ENCODE data around the gene PLOD3. TPM values are rescaled to one million over a fixed set of nuclear protein-coding genes. Genes with fewer than 3 reads are reported as not detected.
"Not testable (repeated sequence)": the region's sequence is repeated elsewhere in the genome, so short reads cannot be mapped to it uniquely, and the experiment has no call there.

PLOD3 gene
- total RNA-seq, 2 donors from 2014 or later, result 39.0 to 44.7 TPM

GRCh38 chr7:101199522-101199921, 17.9 kb downstream of the PLOD3 start:
- H3K27ac Mint-ChIP-seq; ATAC-seq; H3K36me3 Mint-ChIP-seq (ENCODE audit: low read depth); H3K4me3 Mint-ChIP-seq; DNase-seq; H3K4me1 Mint-ChIP-seq; H3K9me3 ChIP-seq (ENCODE audit: control insufficient read depth, low read length, poor library complexity, severe bottlenecking): not testable (repeated sequence)
- peaks cover 26% of the 10 kb centered on the region for H3K27me3 Mint-ChIP-seq

GRCh38 chr7:101198476-101198875, 18.9 kb downstream of the PLOD3 start:
- Mint-ChIP-seq H3K4me3 (no peak overlapping the region), H3K4me1 (peaks cover 6% of the 10 kb centered on the region), H3K27ac (no peak overlapping the region), H3K36me3 (ENCODE audit: low read depth) (peaks cover 2% of the 10 kb centered on the region), H3K27me3 (peaks cover 26% of the 10 kb centered on the region)
- ATAC-seq (no peak), DNase-seq (no peak)
- H3K9me3 ChIP-seq (ENCODE audit: control insufficient read depth, low read length, poor library complexity, severe bottlenecking), result no peaks in the 10 kb centered on the region

- DNase-seq (no peak), ATAC-seq (no peak)
- H3K4me1 Mint-ChIP-seq, result peaks cover 6% of the 10 kb centered on the region
- H3K27ac Mint-ChIP-seq, result no peak overlapping the region
- peaks cover 24% of the 10 kb centered on the region for H3K27me3 Mint-ChIP-seq
- peaks cover 2% of the 10 kb centered on the region for H3K36me3 Mint-ChIP-seq (ENCODE audit: low read depth)
- H3K4me3 Mint-ChIP-seq, result no peak overlapping the region
- H3K9me3 ChIP-seq (ENCODE audit: control insufficient read depth, low read length, poor library complexity, severe bottlenecking), result no peaks in the 10 kb centered on the region
Measured at GRCh38 chr7:101197991-101198390, 19.4 kb downstream of the PLOD3 start.

GRCh38 chr7:101195884-101196283, 21.5 kb downstream of the PLOD3 start:
- H3K9me3 ChIP-seq (ENCODE audit: control insufficient read depth, low read length, poor library complexity, severe bottlenecking), result no peaks in the 10 kb centered on the region
- no peak for DNase-seq
- no peak for ATAC-seq
- H3K27ac Mint-ChIP-seq, result no peak overlapping the region
- peaks cover 2% of the 10 kb centered on the region for H3K36me3 Mint-ChIP-seq (ENCODE audit: low read depth)
- peaks cover under 1% of the 10 kb centered on the region for H3K4me1 Mint-ChIP-seq
- H3K27me3 Mint-ChIP-seq, result peaks cover 10% of the 10 kb centered on the region
- no peak overlapping the region for H3K4me3 Mint-ChIP-seq

- Mint-ChIP-seq H3K4me3 (no peak overlapping the region), H3K27me3 (peaks cover 22% of the 10 kb centered on the region), H3K36me3 (ENCODE audit: low read depth) (peaks cover 2% of the 10 kb centered on the region), H3K27ac (no peak overlapping the region), H3K4me1 (peaks cover 2% of the 10 kb centered on the region)
- no peak for DNase-seq
- H3K9me3 ChIP-seq (ENCODE audit: control insufficient read depth, low read length, poor library complexity, severe bottlenecking), result no peaks in the 10 kb centered on the region
- no peak for ATAC-seq
Measured at GRCh38 chr7:101189109-101189508, 28.3 kb downstream of the PLOD3 start.

- Mint-ChIP-seq H3K4me3 (no peak overlapping the region), H3K27ac (no peak overlapping the region), H3K27me3 (peaks cover 31% of the 10 kb centered on the region), H3K36me3 (ENCODE audit: low read depth) (peaks cover 3% of the 10 kb centered on the region), H3K4me1 (peaks cover 2% of the 10 kb centered on the region)
- no peak for ATAC-seq
- no peaks in the 10 kb centered on the region for H3K9me3 ChIP-seq (ENCODE audit: control insufficient read depth, low read length, poor library complexity, severe bottlenecking)
- no peak for DNase-seq
Measured at GRCh38 chr7:101186844-101187428, 30.4 kb downstream of the PLOD3 start.

- H3K9me3 ChIP-seq (ENCODE audit: control insufficient read depth, low read length, poor library complexity, severe bottlenecking), result no peaks in the 10 kb centered on the region
- Mint-ChIP-seq H3K27ac (no peak overlapping the region), H3K27me3 (peaks cover 34% of the 10 kb centered on the region), H3K36me3 (ENCODE audit: low read depth) (peaks cover 4% of the 10 kb centered on the region), H3K4me1 (peaks cover 2% of the 10 kb centered on the region), H3K4me3 (no peak overlapping the region)
- ATAC-seq (no peak), DNase-seq (no peak)
Measured at GRCh38 chr7:101186194-101186593, 31.2 kb downstream of the PLOD3 start.

- no peak for ATAC-seq
- no peak overlapping the region for H3K4me3 Mint-ChIP-seq
Measured at GRCh38 chr7:101185258-101185839, 32.0 kb downstream of the PLOD3 start.

GRCh38 chr7:101180130-101180755, 37.1 kb downstream of the PLOD3 start, which contains the start of gene NAT16:
Gene NAT16 (minus strand): TSS chr7:101180293. CDS start chr7:101174807, 5,486 bp downstream.
- peaks cover 4% of the 10 kb centered on the region for H3K4me1 Mint-ChIP-seq
- no peak for ATAC-seq
- peaks cover 10% of the 10 kb centered on the region for H3K36me3 Mint-ChIP-seq (ENCODE audit: low read depth)
- no peak within 1 kb of the TSS for H3K27ac Mint-ChIP-seq
- peak within 1 kb of the TSS; percentile 77 for H3K4me3 Mint-ChIP-seq
- H3K9me3 ChIP-seq (ENCODE audit: control insufficient read depth, low read length, poor library complexity, severe bottlenecking), result no peaks in the 10 kb centered on the region
- peaks cover 66% of the 10 kb centered on the region for H3K27me3 Mint-ChIP-seq
- DNase-seq, result no peak

More at GRCh38 chr7:101185258-101185839, 32.0 kb downstream of the PLOD3 start:
- Mint-ChIP-seq H3K27me3 (peaks cover 42% of the 10 kb centered on the region), H3K4me1 (peaks cover 2% of the 10 kb centered on the region), H3K36me3 (ENCODE audit: low read depth) (peaks cover 8% of the 10 kb centered on the region), H3K27ac (no peak overlapping the region)
- no peak for DNase-seq
- no peaks in the 10 kb centered on the region for H3K9me3 ChIP-seq (ENCODE audit: control insufficient read depth, low read length, poor library complexity, severe bottlenecking)

GRCh38 chr7:101179713-101180112, 37.7 kb downstream of the PLOD3 start:
- H3K36me3 Mint-ChIP-seq (ENCODE audit: low read depth), result peaks cover 9% of the 10 kb centered on the region
- peaks cover 6% of the 10 kb centered on the region for H3K4me1 Mint-ChIP-seq
- peaks cover 65% of the 10 kb centered on the region for H3K27me3 Mint-ChIP-seq
- DNase-seq, result no peak
- H3K4me3 Mint-ChIP-seq, result peak overlapping the region; percentile 77
- H3K9me3 ChIP-seq (ENCODE audit: control insufficient read depth, low read length, poor library complexity, severe bottlenecking), result no peaks in the 10 kb centered on the region
- no peak for ATAC-seq
- no peak overlapping the region for H3K27ac Mint-ChIP-seq

- Mint-ChIP-seq H3K27ac (no peak overlapping the region), H3K27me3 (peaks cover 66% of the 10 kb centered on the region), H3K4me1 (peaks cover 10% of the 10 kb centered on the region), H3K4me3 (peak overlapping the region; percentile 77), H3K36me3 (ENCODE audit: low read depth) (peaks cover 9% of the 10 kb centered on the region)
- H3K9me3 ChIP-seq (ENCODE audit: control insufficient read depth, low read length, poor library complexity, severe bottlenecking), result no peaks in the 10 kb centered on the region
- DNase-seq, result no peak
- no peak for ATAC-seq
Measured at GRCh38 chr7:101179117-101179516, 38.3 kb downstream of the PLOD3 start.

GRCh38 chr7:101177644-101178043, 39.7 kb downstream of the PLOD3 start:
- ATAC-seq (no peak), DNase-seq (no peak)
- no peak overlapping the region for H3K4me3 Mint-ChIP-seq
- no peaks in the 10 kb centered on the region for H3K9me3 ChIP-seq (ENCODE audit: control insufficient read depth, low read length, poor library complexity, severe bottlenecking)
- peaks cover 15% of the 10 kb centered on the region for H3K4me1 Mint-ChIP-seq
- H3K36me3 Mint-ChIP-seq (ENCODE audit: low read depth), result peaks cover 12% of the 10 kb centered on the region
- no peak overlapping the region for H3K27ac Mint-ChIP-seq
- H3K27me3 Mint-ChIP-seq, result peaks cover 74% of the 10 kb centered on the region

GRCh38 chr7:101175664-101176063, 41.7 kb downstream of the PLOD3 start:
- H3K4me1 Mint-ChIP-seq, result peaks cover 28% of the 10 kb centered on the region
- ATAC-seq (no peak), DNase-seq (no peak)
- peak overlapping the region; percentile 21 for H3K4me3 Mint-ChIP-seq
- H3K9me3 ChIP-seq (ENCODE audit: control insufficient read depth, low read length, poor library complexity, severe bottlenecking), result no peaks in the 10 kb centered on the region
- no peak overlapping the region for H3K27ac Mint-ChIP-seq
- H3K27me3 Mint-ChIP-seq, result peaks cover 75% of the 10 kb centered on the region
- peaks cover 11% of the 10 kb centered on the region for H3K36me3 Mint-ChIP-seq (ENCODE audit: low read depth)
